NCI-H1105 treated with DMSO at 0.1 percent for 48 hours (cell line): ENCODE results near the gene SYNGR3.

Experiments used
- DNase-seq: peaks from one replicate; lab custom pipeline; 2025; lab: John Stamatoyannopoulos, UW

SYNGR3 gene

DNA sequence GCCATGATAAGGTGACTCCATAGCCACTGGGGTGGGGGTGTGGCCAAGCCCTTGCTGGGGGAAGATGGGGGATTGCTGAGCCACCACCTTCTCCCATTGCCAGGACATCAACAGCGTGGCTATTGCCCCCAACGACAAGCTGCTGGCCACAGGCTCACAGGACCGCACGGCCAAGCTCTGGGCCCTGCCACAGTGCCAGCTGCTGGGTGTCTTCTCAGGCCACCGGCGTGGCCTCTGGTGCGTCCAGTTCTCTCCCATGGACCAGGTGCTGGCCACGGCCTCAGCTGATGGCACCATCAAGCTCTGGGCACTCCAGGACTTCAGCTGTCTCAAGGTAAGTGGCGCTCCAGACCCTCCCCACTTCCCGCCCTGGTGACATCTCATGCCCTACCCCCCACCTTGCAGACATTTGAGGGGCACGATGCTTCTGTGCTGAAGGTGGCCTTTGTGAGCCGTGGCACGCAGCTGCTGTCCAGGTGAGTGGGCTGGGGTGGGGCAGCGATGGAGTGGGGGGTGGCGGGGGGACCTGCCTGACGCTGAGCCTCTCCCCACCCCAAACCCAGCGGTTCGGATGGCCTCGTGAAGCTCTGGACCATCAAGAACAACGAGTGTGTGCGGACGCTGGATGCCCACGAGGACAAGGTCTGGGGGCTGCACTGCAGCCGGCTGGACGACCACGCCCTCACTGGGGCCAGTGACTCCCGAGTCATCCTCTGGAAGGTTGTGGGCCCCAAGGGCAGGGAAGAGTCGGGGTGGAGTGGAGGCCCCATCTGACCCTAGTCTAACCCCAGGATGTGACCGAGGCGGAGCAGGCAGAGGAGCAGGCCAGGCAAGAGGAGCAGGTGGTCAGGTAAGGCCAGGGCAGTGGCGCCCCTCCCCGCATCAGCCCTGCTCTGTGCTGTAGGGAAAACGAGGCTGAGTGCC, 12.6 kb upstream of the SYNGR3 start:
- DNase-seq = no peak

DNA sequence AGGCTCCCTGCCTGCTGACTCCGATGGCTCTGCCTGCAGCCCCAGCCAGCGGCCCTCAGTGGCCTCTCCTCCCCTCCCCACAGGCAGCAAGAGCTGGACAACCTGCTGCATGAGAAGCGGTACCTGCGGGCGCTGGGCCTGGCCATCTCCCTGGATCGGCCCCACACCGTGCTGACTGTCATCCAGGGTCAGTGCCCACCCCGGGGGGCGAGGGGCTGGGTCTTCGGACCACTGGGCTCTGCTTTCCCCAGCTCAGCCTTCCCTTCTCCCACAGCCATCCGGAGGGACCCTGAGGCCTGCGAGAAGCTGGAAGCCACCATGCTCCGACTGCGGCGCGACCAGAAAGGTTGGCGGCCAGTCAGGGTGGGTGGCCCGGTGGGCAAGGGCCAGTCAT, 11.9 kb upstream of the SYNGR3 start:
- no peak for DNase-seq

DNA sequence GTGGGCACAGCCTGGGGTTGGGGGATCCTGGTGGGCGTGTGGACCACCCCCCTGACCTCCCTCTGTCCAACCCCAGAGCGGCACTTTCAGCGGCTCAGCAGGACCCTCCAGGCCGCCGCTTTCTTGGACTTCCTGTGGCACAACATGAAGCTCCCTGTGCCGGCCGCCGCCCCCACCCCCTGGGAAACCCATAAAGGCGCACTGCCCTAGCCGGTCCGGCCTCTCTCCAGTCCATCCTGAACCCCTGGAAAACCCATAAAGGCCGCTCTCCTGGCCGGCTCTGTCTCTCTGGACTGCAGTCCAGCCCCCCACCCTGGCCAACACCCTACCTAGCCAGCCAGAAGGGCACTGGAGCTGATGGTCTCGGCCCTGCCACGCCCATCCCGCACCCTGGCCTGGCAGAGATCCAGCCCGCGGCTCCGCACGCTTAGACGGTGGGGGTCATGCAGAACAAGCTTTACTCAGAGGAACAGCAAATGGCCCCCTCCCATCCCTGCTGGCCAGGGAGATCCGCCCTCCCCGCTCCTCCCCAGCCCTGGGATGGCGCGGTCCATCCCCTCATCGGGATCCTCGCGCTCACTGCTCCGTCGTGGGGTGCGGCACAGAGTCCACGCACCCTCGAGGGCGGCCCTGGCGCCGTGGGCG, 11.2 kb upstream of the SYNGR3 start:
- no peak for DNase-seq

DNA sequence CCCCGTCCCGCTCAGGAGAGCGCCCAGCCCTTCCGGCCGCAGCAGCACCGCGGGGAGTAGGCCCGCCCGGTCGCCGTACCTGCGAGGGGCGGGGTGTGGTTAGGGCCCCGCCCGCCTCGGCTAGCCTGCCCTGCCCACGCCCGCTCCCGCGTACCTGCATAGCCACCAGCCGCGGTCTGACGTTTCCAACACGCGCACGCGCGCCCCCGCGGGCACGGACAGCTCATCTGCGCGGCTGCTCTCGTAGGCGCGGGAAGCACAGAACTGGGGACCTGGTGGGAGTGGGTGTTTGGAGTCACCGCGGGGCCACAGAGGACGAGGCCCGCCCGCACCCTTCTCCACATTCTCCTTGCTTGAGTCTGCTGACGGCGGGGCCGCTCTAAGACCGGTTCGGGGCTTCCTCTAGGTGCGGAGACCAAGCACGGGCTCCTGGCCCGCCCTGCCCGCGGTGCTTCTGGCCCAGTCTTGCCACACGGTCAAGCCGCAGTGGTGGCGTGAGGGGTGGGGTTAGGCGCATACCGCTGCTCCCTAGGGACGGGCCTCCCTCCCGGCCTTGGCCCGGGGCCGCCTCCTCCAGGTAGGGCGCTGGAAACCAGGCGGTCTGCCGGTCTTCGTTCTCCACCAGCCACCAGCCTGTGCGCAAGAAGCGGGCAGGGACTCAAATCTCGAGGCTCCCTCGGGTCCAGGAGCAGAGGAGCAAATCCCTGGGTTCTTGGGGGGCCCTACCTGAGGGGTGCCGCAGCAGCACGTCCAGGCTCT, 10.3 kb upstream of the SYNGR3 start:
- DNase-seq = no peak

DNA sequence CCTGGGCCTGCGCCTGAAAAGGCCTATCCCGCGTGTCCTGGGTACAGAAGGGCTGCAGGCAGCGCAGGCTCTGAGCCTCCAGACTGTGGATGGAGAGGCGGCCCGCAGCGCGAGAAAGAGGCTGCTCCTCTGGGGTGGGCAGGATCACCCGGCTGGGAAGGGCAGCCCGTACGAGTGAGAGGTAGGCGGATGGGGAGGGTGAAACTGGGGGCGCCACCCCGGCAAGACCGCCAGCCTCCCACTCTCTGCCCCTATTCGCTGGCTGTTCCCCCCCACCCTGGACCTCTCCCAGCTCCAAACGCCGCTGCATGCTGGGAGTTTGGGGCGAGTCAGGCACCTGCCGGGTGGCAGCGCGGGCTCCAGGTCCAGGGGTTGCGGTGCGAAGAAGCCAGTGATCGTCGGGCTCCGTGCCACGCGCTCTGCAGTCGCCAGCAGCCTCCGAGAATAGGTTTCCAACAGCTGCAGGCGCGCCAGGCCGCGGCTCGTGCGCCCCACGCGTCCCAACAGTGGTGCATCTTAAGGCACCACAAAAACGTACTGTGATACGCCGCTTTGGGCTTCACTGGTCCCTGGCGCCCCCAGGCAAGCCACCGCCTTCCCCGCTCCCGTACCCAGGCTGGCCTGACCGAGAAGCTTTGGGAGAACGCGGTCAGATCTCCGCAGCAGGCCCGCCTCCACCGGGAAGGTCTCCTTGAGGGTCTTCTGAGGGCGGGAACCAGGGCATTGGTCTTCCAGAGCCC, 9.6 kb upstream of the SYNGR3 start:
- no peak for DNase-seq

DNA sequence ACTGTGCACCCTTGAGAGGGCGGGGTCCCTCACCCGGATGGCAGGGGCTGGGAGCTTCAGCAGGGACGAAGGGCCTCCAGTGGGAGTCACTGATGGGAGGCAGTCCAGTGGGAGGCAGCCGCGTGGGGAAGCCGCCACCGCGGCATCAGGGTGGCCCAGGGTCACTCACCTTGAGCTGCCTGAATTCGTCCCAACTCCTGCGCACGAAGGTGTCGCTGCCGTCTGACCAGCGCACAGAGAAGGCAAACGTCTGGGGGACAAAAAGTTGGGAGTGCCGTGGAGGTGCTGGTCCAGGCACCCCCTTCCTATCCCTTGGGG, 9.0 kb upstream of the SYNGR3 start:
- no peak for DNase-seq

DNA sequence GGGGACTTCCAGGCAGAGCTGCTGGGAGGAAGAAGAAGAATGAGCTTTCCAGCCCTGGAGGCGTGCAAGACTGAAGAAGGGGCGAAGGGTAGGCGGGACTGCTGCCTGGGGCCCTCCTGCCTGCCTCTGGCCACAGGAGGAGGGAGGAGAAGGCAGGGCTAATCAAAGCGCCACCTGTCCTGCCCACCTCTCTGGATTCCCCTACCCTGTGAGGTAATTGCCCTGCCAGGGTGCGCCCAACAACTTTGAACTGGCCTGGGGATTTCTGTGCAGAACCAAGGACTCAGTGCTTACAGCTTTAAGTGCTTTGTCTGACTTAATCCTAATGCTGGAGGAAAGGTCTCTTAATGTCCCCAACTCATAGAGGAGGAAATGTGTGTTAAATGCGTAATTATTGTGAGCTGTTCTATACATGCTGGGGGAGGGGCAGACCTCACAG, 8.4 kb upstream of the SYNGR3 start, which contains the start of gene NOXO1:
NOXO1 (minus strand) TSS at position 72 of the 439 bp plus-strand sequence. CDS start 290 bp downstream, outside the sequence.
- no peak for DNase-seq

DNA sequence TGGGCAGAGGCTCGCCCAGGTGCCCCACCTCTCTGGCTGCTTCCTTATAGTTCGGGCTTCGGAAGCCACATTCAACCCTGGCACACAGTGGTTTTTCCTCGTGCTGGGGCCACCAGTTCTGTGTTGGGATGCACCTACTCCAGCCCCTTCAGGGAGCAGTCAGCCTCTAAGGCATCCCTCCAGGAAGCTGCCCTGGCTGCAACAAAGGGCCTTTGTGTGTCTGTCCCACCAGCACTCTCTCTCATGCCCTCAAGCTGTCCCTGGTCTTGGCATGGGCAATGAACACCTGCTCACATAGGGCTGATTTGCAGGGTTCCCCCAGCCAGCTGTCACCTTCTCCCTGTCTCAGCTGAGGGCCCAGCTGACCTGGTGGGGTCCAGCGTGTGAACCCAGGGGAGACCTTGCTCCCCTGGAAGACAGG, 7.7 kb upstream of the SYNGR3 start:
- no peak for DNase-seq

DNA sequence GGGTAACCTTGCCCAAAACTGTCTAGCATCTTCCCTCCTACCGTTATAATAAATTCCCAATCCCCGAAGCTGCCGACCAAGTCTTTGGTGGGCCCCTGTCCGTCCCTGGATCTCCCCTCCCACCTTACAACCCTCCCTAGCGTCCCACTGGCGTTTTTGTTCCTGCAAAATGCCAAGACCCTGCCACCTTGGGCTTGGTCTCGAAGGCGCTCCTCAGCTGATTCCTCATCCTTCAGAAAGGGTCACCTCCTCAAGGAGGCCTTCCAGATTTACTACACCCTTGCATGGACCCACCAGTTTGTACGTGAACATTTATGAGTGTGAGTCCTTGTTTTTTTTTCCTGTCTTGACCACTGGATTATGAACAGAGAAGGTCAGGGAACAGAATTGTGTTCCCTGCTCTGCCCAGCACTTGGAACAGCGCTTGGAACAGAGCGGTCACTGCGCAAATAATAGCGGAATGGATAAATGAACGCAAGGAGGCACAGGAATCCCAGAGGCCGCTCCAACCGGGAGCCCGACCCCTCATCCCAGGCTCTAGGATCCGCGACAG, 6.7 kb upstream of the SYNGR3 start:
- no peak for DNase-seq

DNA sequence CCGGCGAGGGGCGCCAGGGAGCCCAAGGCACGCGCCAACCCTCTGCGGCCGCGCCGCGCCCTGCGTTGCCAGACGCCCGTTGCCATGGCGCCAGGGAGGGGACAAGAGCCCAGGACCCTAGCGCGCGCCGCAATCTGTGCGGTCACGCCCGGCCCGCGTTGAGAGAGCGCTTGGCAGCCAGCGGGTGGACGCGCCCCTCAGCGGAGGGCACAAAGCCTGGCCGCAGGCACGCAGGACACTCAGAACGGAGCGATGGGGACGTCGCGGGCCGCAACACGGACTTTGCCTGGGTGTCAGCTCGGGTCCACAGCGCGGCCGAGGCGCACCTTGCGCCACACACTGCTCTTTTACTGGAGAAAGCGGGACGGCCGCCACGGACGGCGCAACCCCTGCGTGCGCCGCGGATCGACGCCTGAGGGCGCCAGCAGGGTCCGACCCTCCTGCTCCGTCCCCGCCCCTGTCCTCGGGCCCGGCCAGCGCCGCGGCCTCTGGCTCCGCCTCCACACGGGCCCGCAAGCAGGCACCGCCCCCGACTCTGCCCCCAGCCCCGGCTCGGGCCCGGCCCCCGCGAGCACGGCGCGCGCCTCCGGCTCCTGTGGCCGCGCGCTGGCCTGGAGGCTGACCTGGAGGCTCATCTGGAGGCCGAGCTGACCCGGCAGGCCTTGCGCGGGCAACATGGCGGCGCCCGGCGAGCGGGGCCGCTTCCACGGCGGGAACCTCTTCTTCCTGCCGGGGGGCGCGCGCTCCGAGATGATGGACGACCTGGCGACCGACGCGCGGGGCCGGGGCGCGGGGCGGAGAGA, 6.0 kb upstream of the SYNGR3 start, which contains the start of gene GFER:
GFER (plus strand) TSS at position 650 of the 803 bp plus-strand sequence; CDS start at position 676, 26 bp downstream.
- peak; percentile 67 for DNase-seq

DNA sequence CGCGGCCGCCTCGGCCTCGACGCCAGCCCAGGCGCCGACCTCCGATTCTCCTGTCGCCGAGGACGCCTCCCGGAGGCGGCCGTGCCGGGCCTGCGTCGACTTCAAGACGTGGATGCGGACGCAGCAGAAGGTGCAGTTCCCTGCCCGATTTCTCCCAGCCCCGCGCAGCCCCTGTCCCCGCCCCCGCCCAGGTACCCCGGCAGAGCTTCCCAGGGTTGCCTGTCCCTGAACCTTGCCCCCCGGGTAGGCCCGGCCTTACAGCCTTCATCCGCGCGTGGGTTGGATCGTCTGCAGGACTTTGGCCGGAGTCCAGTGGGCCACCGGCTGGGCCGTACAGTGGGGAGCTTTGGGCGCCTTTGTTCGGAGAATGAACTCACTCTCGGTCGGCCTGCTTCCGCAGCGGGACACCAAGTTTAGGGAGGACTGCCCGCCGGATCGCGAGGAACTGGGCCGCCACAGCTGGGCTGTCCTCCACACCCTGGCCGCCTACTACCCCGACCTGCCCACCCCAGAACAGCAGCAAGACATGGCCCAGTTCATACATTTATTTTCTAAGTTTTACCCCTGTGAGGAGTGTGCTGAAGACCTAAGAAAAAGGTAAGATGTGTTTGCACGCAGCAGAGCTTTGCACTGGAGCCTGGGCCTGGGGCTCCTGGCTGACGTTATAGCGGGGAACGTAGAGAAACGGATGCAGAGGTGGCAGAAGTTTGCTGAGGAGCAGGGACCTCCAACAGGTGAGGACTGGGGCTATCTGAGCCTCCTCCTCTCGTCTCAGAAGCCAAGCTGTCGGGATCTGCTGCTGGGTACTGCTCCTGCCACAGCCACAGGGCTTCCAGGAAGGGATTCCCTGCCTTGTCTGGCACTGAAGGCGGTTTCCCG, 5.2 kb upstream of the SYNGR3 start:
- no peak for DNase-seq

DNA sequence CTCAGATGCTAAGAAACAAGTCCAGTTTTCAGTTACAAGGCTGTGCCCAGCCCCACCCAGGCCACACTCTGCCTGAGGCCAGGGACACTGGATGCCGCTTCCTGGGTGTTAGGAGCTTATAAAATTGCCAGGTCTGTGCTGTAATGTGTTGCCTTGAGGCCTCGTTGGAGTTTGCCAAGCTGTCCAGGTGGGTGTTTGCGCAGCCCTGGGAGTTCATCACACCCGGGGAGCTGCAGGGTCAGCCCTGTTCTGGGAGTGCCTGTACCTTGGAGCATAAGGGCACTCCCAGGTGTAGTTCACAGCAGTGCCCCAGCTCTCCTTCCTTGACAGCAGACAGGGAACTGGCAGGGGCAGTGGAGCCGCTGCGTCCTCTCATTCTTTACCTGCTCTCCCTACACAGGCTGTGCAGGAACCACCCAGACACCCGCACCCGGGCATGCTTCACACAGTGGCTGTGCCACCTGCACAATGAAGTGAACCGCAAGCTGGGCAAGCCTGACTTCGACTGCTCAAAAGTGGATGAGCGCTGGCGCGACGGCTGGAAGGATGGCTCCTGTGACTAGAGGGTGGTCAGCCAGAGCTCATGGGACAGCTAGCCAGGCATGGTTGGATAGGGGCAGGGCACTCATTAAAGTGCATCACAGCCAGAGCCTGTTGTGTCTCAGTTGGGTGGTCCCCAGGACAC, 4.2 kb upstream of the SYNGR3 start:
- DNase-seq = no peak

DNA sequence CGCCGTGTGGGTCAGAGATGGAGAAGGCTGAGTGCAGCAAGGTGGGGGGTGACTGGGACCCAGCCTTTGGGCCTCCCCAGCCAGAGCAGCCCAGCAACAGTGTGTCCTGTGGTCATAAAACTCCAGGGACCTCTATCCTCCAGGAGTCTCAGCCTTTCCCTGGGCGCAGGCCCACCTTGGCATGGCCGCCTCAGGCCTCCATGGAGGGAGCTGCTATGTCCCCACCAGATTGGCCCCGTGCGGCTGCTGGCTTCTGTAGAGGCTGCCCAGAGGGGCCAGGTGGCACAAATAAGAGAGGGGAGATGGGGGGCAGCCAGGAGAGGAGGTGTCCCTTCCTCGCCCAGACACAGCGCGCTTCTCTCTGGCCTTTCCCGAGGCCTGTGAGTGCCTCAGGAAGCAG, 2.6 kb upstream of the SYNGR3 start:
- DNase-seq = no peak

DNA sequence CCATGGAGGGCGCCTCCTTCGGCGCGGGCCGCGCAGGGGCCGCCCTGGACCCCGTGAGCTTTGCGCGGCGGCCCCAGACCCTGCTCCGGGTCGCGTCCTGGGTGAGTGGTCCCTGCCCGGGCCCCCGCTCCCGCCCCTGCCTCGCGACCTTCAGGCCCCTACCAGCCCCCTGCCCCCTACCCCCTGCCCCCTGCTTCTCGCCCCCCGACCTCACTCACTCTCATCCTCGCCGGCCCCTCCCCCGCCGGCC, 256 bp downstream of the SYNGR3 start:
- no peak for DNase-seq

DNA sequence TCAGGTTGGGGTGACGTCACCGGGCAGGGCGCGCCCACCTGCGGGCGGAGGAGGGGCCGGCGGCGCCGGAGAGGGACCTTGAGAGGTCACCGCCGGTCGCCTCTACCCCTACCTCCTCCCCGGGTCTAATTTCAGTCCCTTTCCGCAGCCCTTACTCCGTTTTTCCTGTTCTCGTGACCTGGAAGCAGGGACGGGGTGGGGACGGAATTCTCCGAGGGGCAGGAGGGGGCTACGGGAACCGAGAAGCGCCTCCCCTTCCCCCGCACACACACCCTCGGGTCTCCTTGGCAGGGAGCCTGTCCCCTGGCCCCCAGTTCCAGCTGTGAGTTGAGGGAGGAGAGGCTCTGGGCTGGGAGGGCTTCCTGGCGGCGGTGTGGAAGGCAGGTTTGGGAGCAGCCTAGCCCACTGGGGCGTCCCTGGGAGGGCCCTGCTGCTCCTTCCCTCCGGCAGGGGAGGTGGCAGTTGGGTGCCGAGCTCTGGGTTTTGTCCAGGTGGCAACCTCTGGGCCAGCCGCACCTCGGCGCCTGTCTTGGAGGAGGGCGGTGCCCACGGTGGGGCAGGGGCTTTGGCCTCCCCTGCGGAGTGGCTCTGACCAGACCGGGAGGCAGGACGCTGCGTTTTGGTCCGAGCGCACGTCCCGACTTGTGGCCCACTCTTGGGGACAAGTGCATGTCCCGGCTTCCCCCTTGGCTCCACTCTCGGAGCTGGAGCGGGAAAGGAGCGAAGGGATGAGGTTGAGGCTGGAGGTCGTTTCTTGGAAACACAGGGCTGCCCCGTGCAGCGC, 773 bp downstream of the SYNGR3 start:
- DNase-seq = peak; percentile 20

DNA sequence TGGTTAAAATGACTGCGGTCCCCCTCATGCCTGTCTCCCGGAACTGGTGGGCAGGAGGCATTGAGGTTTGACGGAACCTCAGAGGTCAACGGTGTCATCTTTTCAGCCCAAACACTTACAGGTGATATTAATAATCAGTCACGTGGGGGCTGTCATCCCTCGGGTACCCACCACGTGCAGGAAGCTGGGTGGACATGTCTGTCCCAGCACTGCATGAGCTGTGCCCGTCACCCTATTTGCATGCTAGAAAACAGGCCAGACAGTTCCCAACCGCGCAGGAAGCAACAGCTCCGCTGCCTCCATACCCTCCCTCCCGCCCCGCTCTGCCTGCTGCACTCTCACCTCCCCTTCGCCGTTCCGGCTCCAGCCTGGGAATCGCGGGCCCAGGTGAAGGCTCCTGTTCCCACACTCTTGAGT, 1.4 kb downstream of the SYNGR3 start:
- no peak for DNase-seq

DNA sequence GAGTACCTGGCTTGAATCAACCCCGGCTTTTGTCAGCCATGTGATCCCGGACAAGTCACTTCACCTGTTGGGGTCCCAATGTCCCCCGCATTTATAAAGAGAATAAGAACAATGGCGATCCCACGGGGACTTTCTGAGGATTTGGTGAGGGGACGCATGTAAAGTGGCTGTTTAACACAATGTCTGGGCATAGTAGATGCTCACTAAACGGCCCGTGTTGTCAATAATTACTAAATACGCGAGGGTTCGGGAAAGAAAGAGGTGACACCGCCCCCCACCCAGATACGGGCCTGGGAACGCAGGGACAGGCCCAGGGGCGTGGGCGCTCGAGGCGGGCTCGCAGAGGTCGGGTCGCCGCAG, 1.8 kb downstream of the SYNGR3 start:
- DNase-seq = no peak

DNA sequence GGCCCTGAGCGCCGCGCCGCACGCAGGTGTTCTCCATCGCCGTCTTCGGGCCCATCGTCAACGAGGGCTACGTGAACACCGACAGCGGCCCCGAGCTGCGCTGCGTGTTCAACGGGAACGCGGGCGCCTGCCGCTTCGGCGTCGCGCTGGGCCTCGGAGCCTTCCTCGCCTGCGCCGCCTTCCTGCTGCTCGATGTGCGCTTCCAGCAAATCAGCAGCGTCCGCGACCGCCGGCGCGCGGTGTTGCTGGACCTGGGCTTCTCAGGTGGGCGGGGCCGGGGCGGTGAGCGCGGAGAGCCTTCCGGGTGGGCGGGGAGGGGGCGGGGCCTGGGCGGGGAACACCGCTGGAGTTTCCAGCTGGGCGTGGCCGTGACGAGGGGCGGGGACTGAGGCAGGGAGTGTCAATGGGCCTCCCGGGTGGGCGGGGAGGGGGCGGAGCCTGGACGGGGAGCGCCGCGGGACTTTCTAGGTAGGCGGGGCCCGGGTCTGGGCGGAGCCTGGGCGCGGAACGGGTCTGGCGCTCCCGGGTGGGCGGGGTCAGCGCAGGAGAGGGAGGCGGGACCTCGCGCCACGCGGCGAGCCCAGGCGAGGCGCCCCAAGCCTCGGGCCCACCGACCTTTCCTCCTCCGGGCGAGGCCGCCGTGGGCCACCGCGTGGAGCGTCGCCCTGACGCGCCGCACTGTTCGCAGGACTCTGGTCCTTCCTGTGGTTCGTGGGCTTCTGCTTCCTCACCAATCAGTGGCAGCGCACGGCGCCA, 2.4 kb downstream of the SYNGR3 start:
- no peak for DNase-seq
